Keratinocyte (primary cell): ENCODE data around the gene KRT8. TPM values are rescaled to one million over a fixed set of nuclear protein-coding genes. Genes with fewer than 3 reads are reported as not detected.

Experiments
- DNase-seq: peaks from one replicate; pipeline ENCODE4 v3.0.0-alpha.2; 2011; ENCODE audit warnings: low read depth, missing footprints, low spot score
- FAIRE-seq: peaks from 2 replicates; lab custom pipeline; 2011; peaks lifted over from hg19 to GRCh38; lab: Jason Lieb, UNC
- H2AFZ ChIP-seq: 2 replicates; pipeline ENCODE4 v1.6.0; 2012; ENCODE audit warnings: low read length, control low read depth, inconsistent platforms; ENCODE audit not compliant: control insufficient read depth
- H3K27ac ChIP-seq: 2 replicates; pipeline ENCODE4 v1.5.1; 2011; ENCODE audit warnings: low read length; ENCODE audit not compliant: control insufficient read depth, insufficient read depth
- H3K27me3 ChIP-seq: 3 replicates; pipeline ENCODE4 v1.6.0; 2011; ENCODE audit warnings: low read length; ENCODE audit not compliant: control insufficient read depth, insufficient read depth; ENCODE audit errors: extremely low read depth
- H3K36me3 ChIP-seq, 2 experiments: 2 replicates in 1 of 2; 3 replicates in 1 of 2; pipeline ENCODE4 v1.5.1; 2011; ENCODE audit warnings: low read length in 2 of 2, mild to moderate bottlenecking in 1 of 2; ENCODE audit not compliant: control insufficient read depth in 2 of 2, insufficient read depth in 2 of 2; ENCODE audit errors: extremely low read depth in 1 of 2
- H3K4me1 ChIP-seq: 3 replicates; pipeline ENCODE4 v1.5.1; 2011; ENCODE audit warnings: low read length; ENCODE audit not compliant: control insufficient read depth, insufficient read depth; ENCODE audit errors: extremely low read depth
- H3K4me2 ChIP-seq: 3 replicates; pipeline ENCODE4 v1.6.0; 2011; ENCODE audit warnings: low read depth, low read length; ENCODE audit not compliant: control insufficient read depth, insufficient read depth; ENCODE audit errors: extremely low read depth
- H3K4me3 ChIP-seq, 3 experiments: fragments of 200-600 bp in 1 of 3; sonication (generic) in 1 of 3; 2 replicates in 2 of 3; 3 replicates in 1 of 3; pipeline ENCODE4 v1.5.1; 2011 to 2016; ENCODE audit warnings: low read length in 3 of 3, mild to moderate bottlenecking in 3 of 3, control low read depth in 2 of 3, inconsistent platforms in 1 of 3, low read depth in 1 of 3, mixed read lengths in 1 of 3, mixed run types in 1 of 3, moderate library complexity in 1 of 3; ENCODE audit not compliant: control insufficient read depth in 2 of 3, insufficient read depth in 2 of 3; ENCODE audit errors: extremely low read depth in 1 of 3
- H3K79me2 ChIP-seq: 2 replicates; pipeline ENCODE4 v1.6.0; 2012; ENCODE audit warnings: low read length; ENCODE audit not compliant: control insufficient read depth, insufficient read depth
- H3K9ac ChIP-seq: 3 replicates; pipeline ENCODE4 v1.6.0; 2011; ENCODE audit warnings: low read length; ENCODE audit not compliant: control insufficient read depth, insufficient read depth; ENCODE audit errors: extremely low read depth
- H3K9me1 ChIP-seq: 3 replicates; pipeline ENCODE4 v1.6.0; 2011; ENCODE audit warnings: low read length; ENCODE audit not compliant: control insufficient read depth, insufficient read depth; ENCODE audit errors: extremely low read depth
- H3K9me3 ChIP-seq: 2 replicates; pipeline ENCODE4 v1.5.1; 2012; ENCODE audit warnings: low read depth, low read length; ENCODE audit not compliant: control insufficient read depth
- H4K20me1 ChIP-seq: 3 replicates; pipeline ENCODE4 v1.6.0; 2011; ENCODE audit warnings: low read length; ENCODE audit not compliant: control insufficient read depth, insufficient read depth; ENCODE audit errors: extremely low read depth
- EZH2 ChIP-seq: IDR thresholded peaks from one replicate; pipeline ENCODE4 v1.6.1; 2012; ENCODE audit warnings: inconsistent platforms, mild to moderate bottlenecking, low read length, moderate library complexity
- dilution Hi-C: fragments of 300-500 bp; cut with MboI; formaldehyde crosslinking; loops from one replicate; pipeline ENCODE4 v1.7.0; 2020; ENCODE audit warnings: low sequenced_read_pairs; ENCODE audit not compliant: extremely low pct_ligation_motif_present
- polyA plus RNA-seq, 5 experiments: library from polyadenylated mRNA; depleted of rRNA in 3 of 5; stranded (reverse) in 3 of 5; stranded (forward) in 1 of 5; unstranded in 1 of 5; fragments of >200 nt; gene quantifications; 1 replicate in 1 of 5; 2 replicates in 3 of 5; 3 replicates in 1 of 5; pipeline versions ENCODE4 v1.2.1 to v1.2.3, GENCODE V29; 2011 to 2012; ENCODE audit warnings: missing spikeins in 2 of 5, low read depth in 1 of 5, low replicate concordance in 1 of 5
- TF ChIP-seq, protein P1 (sequence below), 3 experiments: IDR thresholded peaks in 1 of 3; conservative IDR thresholded peaks in 1 of 3; optimal IDR thresholded peaks in 1 of 3; 2 replicates in 2 of 3; 3 replicates in 1 of 3; pipeline versions ENCODE3 to v1.5.1; 2011; ENCODE audit warnings: low read length in 3 of 3, mild to moderate bottlenecking in 3 of 3, moderate library complexity in 2 of 3, control low read depth in 1 of 3, inconsistent platforms in 1 of 3; ENCODE audit not compliant: insufficient read depth in 2 of 3; ENCODE audit errors: extremely low read depth in 1 of 3

The KRT8 gene
- polyA plus RNA-seq, 1 donor (not counting 4 experiments of a cell fraction or from before 2014, with no cell fraction given): 151 TPM

DNA sequence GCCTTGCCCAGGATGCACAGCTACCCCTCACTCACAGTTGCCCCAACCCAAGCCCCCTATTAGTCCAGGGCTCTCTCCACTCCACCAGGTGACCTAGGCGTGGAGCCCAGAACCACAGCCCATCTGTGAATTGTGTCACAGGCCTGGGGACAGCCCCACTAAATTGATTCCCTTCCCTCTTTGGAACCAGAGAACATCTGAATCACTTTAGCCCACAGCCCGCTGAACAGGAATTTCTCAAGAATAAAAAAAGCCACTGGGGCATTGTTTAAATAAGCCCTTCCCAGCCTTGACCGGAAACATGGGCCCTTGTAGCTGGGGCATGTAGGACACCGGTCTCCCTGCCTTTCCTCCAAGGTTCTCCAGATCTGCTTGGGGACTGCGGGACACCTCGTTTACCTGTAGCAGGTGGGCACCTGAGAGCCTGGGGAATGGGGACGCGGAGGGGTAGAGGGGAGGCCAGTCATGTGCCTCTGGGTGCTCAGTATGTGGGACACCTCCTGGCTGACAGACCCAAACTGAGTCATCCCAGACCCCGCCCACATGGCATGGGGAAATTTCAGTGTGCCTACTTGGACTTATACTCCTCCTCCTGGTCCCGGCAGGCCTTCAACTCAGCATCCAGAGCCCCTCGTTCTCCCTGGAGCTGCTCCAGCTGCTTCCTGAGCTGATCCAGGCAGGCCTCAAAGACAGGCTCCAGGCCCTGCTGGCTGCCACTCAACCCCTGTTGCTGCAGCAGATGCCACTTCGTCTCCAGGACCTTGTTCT, 57.4 kb downstream of the KRT8 start:
- H3K36me3 ChIP-seq: no peaks in the 10 kb centered on the region
- H3K4me1 ChIP-seq: peaks cover 4% of the 10 kb centered on the region
- dilution Hi-C loops: no loop called here
- H3K9me1 ChIP-seq: no peaks in the 10 kb centered on the region
- H3K27ac ChIP-seq: no peak overlapping the region
- no peaks in the 10 kb centered on the region for H4K20me1 ChIP-seq
- H3K4me2 ChIP-seq: no peak overlapping the region
- H3K4me3 ChIP-seq: no peak overlapping the region
- peaks cover 15% of the 10 kb centered on the region for H3K27me3 ChIP-seq
- H3K9me3 ChIP-seq: no peaks in the 10 kb centered on the region
- TF ChIP-seq, protein P1, sequence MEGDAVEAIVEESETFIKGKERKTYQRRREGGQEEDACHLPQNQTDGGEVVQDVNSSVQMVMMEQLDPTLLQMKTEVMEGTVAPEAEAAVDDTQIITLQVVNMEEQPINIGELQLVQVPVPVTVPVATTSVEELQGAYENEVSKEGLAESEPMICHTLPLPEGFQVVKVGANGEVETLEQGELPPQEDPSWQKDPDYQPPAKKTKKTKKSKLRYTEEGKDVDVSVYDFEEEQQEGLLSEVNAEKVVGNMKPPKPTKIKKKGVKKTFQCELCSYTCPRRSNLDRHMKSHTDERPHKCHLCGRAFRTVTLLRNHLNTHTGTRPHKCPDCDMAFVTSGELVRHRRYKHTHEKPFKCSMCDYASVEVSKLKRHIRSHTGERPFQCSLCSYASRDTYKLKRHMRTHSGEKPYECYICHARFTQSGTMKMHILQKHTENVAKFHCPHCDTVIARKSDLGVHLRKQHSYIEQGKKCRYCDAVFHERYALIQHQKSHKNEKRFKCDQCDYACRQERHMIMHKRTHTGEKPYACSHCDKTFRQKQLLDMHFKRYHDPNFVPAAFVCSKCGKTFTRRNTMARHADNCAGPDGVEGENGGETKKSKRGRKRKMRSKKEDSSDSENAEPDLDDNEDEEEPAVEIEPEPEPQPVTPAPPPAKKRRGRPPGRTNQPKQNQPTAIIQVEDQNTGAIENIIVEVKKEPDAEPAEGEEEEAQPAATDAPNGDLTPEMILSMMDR (optimal IDR thresholded peaks at IDR 0.05 in 1 of 3, IDR thresholded peaks at IDR 0.05 in 1 of 3, conservative IDR thresholded peaks at IDR 0.05 in 1 of 3; ENCODE audit: extremely low read depth in 1 of 3, insufficient read depth in 2 of 3, low read length in 3 of 3): no peak
- no peak for TF ChIP-seq EZH2
- H3K79me2 ChIP-seq: no peaks in the 10 kb centered on the region
- no peak overlapping the region for H3K9ac ChIP-seq
- FAIRE-seq (no peak), DNase-seq (no peak)
- no peak overlapping the region for H2AFZ ChIP-seq

Other genes starting within 250 kb of the KRT8 start
- gene KRT1, start 224.7 kb downstream of the KRT8 start, polyA plus RNA-seq: 26.9 to 93.0 TPM (median 92.2 TPM) in 3 replicates
- 0.54 to 4.6 TPM (median 1.3 TPM) in 3 replicates for gene KRT77, start 201.6 kb downstream of the KRT8 start, polyA plus RNA-seq
- gene KRT76, start 127.7 kb downstream of the KRT8 start, polyA plus RNA-seq: not detected in 3 replicates
- 0.05 to 0.36 TPM (median 0.29 TPM) in 3 replicates for gene KRT3, start 109.0 kb downstream of the KRT8 start, polyA plus RNA-seq
- 1.9 to 3.4 TPM (median 2.0 TPM) in 3 replicates for gene KRT4, start 91.0 kb downstream of the KRT8 start, polyA plus RNA-seq
- gene KRT79, start 70.8 kb downstream of the KRT8 start, polyA plus RNA-seq: 0.09 to 0.22 TPM (median 0.12 TPM) in 3 replicates
- 0.49 to 1.7 TPM (median 0.96 TPM) in 3 replicates for gene KRT78, start 56.1 kb downstream of the KRT8 start, polyA plus RNA-seq
- gene KRT18, start 44.0 kb upstream of the KRT8 start, polyA plus RNA-seq: 75.1 to 423 TPM (median 182 TPM) in 3 replicates
- gene EIF4B, start 101.4 kb upstream of the KRT8 start, polyA plus RNA-seq: 323 to 422 TPM (median 378 TPM) in 3 replicates
- gene TNS2, start 145.0 kb upstream of the KRT8 start, polyA plus RNA-seq: 0.72 to 1.1 TPM (median 0.80 TPM) in 3 replicates
- gene SPRYD3, start 174.3 kb upstream of the KRT8 start, polyA plus RNA-seq: 27.5 to 34.2 TPM (median 32.4 TPM) in 3 replicates
- 30.1 to 44.9 TPM (median 44.7 TPM) in 3 replicates for gene IGFBP6, start 192.6 kb upstream of the KRT8 start, polyA plus RNA-seq
- gene SOAT2, start 198.4 kb upstream of the KRT8 start, polyA plus RNA-seq: 0.08 TPM in 1 of 3 replicates, not detected in the others